22Rv1 (cell line): ENCODE measurements around the gene ADAMTS3.

Experiments
- CTCF ChIP-seq: fragments of 450-650 bp; IDR thresholded peaks from 2 replicates; pipeline ENCODE4 v1.5.1; 2017; ENCODE audit warnings: mild to moderate bottlenecking
- ZFX ChIP-seq: fragments of 450-650 bp; IDR thresholded peaks from 2 replicates; pipeline ENCODE4 v1.6.1; 2017; ENCODE audit warnings: antibody characterized with exemption, borderline replicate concordance

DNA sequence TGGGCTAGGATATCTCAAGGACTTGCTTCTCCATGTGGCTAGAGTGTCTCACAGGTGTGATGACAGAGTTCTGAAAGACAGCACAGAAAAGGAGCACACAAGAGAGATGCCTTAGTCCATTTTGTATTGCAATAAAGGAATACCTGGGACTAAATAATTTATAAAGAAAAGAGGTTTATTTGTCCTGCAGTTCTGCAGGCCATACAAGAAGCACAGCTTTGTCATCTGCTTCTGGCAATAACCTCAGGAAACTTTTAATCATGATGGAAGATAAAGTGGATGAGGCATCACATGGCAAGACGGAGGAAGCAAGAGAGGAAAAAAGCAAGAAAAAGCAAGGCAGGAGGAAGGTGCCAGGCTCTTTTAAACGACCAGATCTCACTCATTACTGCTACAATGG lies 126.9 kb downstream of the ADAMTS3 start:
- TF ChIP-seq CTCF (no peak), ZFX (no peak)
